ENCODE results near the gene RELN.

- TF ChIP-seq, protein P1, sequence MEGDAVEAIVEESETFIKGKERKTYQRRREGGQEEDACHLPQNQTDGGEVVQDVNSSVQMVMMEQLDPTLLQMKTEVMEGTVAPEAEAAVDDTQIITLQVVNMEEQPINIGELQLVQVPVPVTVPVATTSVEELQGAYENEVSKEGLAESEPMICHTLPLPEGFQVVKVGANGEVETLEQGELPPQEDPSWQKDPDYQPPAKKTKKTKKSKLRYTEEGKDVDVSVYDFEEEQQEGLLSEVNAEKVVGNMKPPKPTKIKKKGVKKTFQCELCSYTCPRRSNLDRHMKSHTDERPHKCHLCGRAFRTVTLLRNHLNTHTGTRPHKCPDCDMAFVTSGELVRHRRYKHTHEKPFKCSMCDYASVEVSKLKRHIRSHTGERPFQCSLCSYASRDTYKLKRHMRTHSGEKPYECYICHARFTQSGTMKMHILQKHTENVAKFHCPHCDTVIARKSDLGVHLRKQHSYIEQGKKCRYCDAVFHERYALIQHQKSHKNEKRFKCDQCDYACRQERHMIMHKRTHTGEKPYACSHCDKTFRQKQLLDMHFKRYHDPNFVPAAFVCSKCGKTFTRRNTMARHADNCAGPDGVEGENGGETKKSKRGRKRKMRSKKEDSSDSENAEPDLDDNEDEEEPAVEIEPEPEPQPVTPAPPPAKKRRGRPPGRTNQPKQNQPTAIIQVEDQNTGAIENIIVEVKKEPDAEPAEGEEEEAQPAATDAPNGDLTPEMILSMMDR (conservative IDR thresholded peaks at IDR 0.05 in 1 of 2, IDR thresholded peaks at IDR 0.05 in 1 of 2; ENCODE audit: low read depth in 1 of 2, low read length in 2 of 2) = no peak
- no peak for TF ChIP-seq EZH2 (IDR thresholded peaks at IDR 0.05; ENCODE audit: low read length, missing control alignments)
These were observed 86.5 kb downstream of the RELN start for GRCh38 chr7:103902917-103903316.

Data from fibroblast of lung (primary cell).